HepG2 (cell line): ENCODE measurements around the gene SYNPO. TPM values are rescaled to one million over a fixed set of nuclear protein-coding genes. Genes with fewer than 3 reads are reported as not detected.
A peak's percentile ranks its signal among the peaks of the same experiment; 100 is the strongest.

Source experiments
- AKAP8 ChIP-seq: sonication (generic); formaldehyde crosslinking; IDR thresholded peaks from 2 replicates; pipeline ENCODE4 v1.5.1; 2020; ENCODE audit warnings: mild to moderate bottlenecking, missing genetic modification reagents
- ATF6 ChIP-seq: sonication (generic); formaldehyde crosslinking; conservative IDR thresholded peaks from 2 replicates; pipeline ENCODE4 v1.4.0; 2020; ENCODE audit warnings: missing genetic modification reagents
- EED ChIP-seq: sonication (generic); formaldehyde crosslinking; IDR thresholded peaks from 2 replicates; pipeline ENCODE4 v1.5.0; 2020; ENCODE audit warnings: mild to moderate bottlenecking, missing genetic modification reagents
- FOXO1 ChIP-seq: sonication (generic); formaldehyde crosslinking; IDR thresholded peaks from 2 replicates; pipeline ENCODE4 v1.4.0; 2020; ENCODE audit warnings: missing genetic modification reagents
- HOXA3 ChIP-seq: sonication (generic); formaldehyde crosslinking; IDR thresholded peaks from 2 replicates; pipeline ENCODE4 v1.5.0; 2020; ENCODE audit warnings: missing genetic modification reagents
- HOXD1 ChIP-seq: sonication (generic); formaldehyde crosslinking; IDR thresholded peaks from 2 replicates; pipeline ENCODE4 v1.5.0; 2020; ENCODE audit warnings: missing genetic modification reagents
- MED13 ChIP-seq: sonication (generic); formaldehyde crosslinking; IDR thresholded peaks from 2 replicates; pipeline ENCODE4 v1.5.0; 2020; ENCODE audit warnings: missing genetic modification reagents
- NPAS2 ChIP-seq: sonication (generic); formaldehyde crosslinking; IDR thresholded peaks from 2 replicates; pipeline ENCODE4 v1.8.0; 2022; ENCODE audit warnings: mild to moderate bottlenecking, missing genetic modification reagents, borderline replicate concordance
- PHF8 ChIP-seq: sonication (generic); formaldehyde crosslinking; IDR thresholded peaks from 2 replicates; pipeline ENCODE4 v1.5.0; 2020; ENCODE audit warnings: missing genetic modification reagents
- RNF219 ChIP-seq: sonication (generic); formaldehyde crosslinking; IDR thresholded peaks from 2 replicates; pipeline ENCODE4 v1.5.0; 2020; ENCODE audit warnings: mild to moderate bottlenecking, missing genetic modification reagents
- SIX4 ChIP-seq: sonication (generic); formaldehyde crosslinking; IDR thresholded peaks from 2 replicates; pipeline ENCODE4 v1.4.0; 2020; ENCODE audit warnings: missing genetic modification reagents
- SSRP1 ChIP-seq: IDR thresholded peaks from 2 replicates; pipeline ENCODE4 v1.6.1; 2016; ENCODE audit warnings: control low read depth
- STAG1 ChIP-seq: sonication (generic); formaldehyde crosslinking; IDR thresholded peaks from 2 replicates; pipeline ENCODE4 v1.4.0; 2020; ENCODE audit warnings: missing genetic modification reagents
- TBX3 ChIP-seq: fragments of 450-650 bp; IDR thresholded peaks from 2 replicates; pipeline ENCODE4 v1.6.1; 2017; ENCODE audit warnings: antibody characterized with exemption, mild to moderate bottlenecking, inconsistent platforms, borderline replicate concordance
- ZBTB42 ChIP-seq: sonication (generic); formaldehyde crosslinking; IDR thresholded peaks from 2 replicates; pipeline ENCODE4 v1.5.0; 2020; ENCODE audit warnings: mild to moderate bottlenecking, missing genetic modification reagents
- ZMAT5 ChIP-seq: sonication (generic); formaldehyde crosslinking; IDR thresholded peaks from 2 replicates; pipeline ENCODE4 v1.5.0; 2020; ENCODE audit warnings: mild to moderate bottlenecking, low read depth, missing genetic modification reagents, borderline replicate concordance
- ZNF292 ChIP-seq: sonication (generic); formaldehyde crosslinking; IDR thresholded peaks from 2 replicates; pipeline ENCODE4 v1.8.1; 2022; ENCODE audit warnings: mild to moderate bottlenecking, low read depth, missing genetic modification reagents, borderline replicate concordance
- ZNF317 ChIP-seq: sonication (generic); formaldehyde crosslinking; IDR thresholded peaks from 2 replicates; pipeline ENCODE4 v1.5.0; 2020; ENCODE audit warnings: mild to moderate bottlenecking, missing genetic modification reagents
- ZNF354B ChIP-seq: sonication (generic); formaldehyde crosslinking; IDR thresholded peaks from 2 replicates; pipeline ENCODE4 v1.8.0; 2022; ENCODE audit warnings: mild to moderate bottlenecking, missing genetic modification reagents
- ZNF362 ChIP-seq: sonication (generic); formaldehyde crosslinking; IDR thresholded peaks from 2 replicates; pipeline ENCODE4 v1.4.0; 2020; ENCODE audit warnings: missing genetic modification reagents, mild to moderate bottlenecking, borderline replicate concordance
- ZNF501 ChIP-seq: sonication (generic); formaldehyde crosslinking; IDR thresholded peaks from 2 replicates; pipeline ENCODE4 v1.5.1; 2020; ENCODE audit warnings: mild to moderate bottlenecking, moderate library complexity, missing genetic modification reagents
- ZNF576 ChIP-seq: sonication (generic); formaldehyde crosslinking; IDR thresholded peaks from 2 replicates; pipeline ENCODE4 v1.4.0; 2020; ENCODE audit warnings: mild to moderate bottlenecking, missing genetic modification reagents
- ZNF772 ChIP-seq: sonication (generic); formaldehyde crosslinking; IDR thresholded peaks from 2 replicates; pipeline ENCODE4 v1.5.0; 2020; ENCODE audit warnings: mild to moderate bottlenecking, missing genetic modification reagents
- ZNF773 ChIP-seq: sonication (generic); formaldehyde crosslinking; IDR thresholded peaks from 2 replicates; pipeline ENCODE4 v1.4.0; 2020; ENCODE audit warnings: missing genetic modification reagents, borderline replicate concordance
- ZNF777 ChIP-seq: sonication (generic); formaldehyde crosslinking; IDR thresholded peaks from 2 replicates; pipeline ENCODE4 v1.4.0; 2020; ENCODE audit warnings: missing genetic modification reagents
- polyA plus RNA-seq, 8 experiments: library from polyadenylated mRNA; depleted of rRNA in 3 of 8; stranded (reverse) in 7 of 8; unstranded in 1 of 8; fragments of >200 nt; fragmentation: Illumina TruSeq in 4 of 8; extraction: Trizol in 4 of 8; gene quantifications; 2 replicates each; pipeline versions ENCODE4 v1.2.1 to v1.2.3, GENCODE V29; 2011 to 2016; ENCODE audit warnings: low read depth in 4 of 8, missing spikeins in 1 of 8, mixed read lengths in 1 of 8; ENCODE audit not compliant: insufficient read depth in 1 of 8
- total RNA-seq, 5 experiments: library from RNA; depleted of rRNA; stranded (reverse); fragments of >200 nt; fragmentation: Illumina TruSeq; extraction: Trizol; gene quantifications; 2 replicates each; pipeline ENCODE4 v1.2.3, GENCODE V29; 2016; ENCODE audit warnings: low read depth in 1 of 5

The SYNPO gene
- total and polyA plus RNA-seq, 2 of the 13 experiments (the other 11 are each of a cell fraction or from before 2014, with no cell fraction given), result 0.09 to 0.30 TPM

- TF ChIP-seq ZNF362 (no peak), PHF8 (peak; percentile 28; the same call in 1 of the 2 replicates), ZNF354B (CRISPR knock-in tag) (no peak), ZNF576 (CRISPR knock-in tag) (no peak), SSRP1 (no peak), ATF6 (no peak), TBX3 (no peak), ZNF292 (CRISPR knock-in tag) (no peak), ZMAT5 (no peak), RNF219 (CRISPR knock-in tag) (no peak), EED (no peak), ZNF772 (CRISPR knock-in tag) (peak; percentile 54; the same call in 1 of the 2 replicates), FOXO1 (CRISPR knock-in tag) (no peak), STAG1 (CRISPR knock-in tag) (peak; percentile 80), ZNF777 (CRISPR knock-in tag) (peak; percentile 97), NPAS2 (CRISPR knock-in tag) (no peak), HOXA3 (CRISPR knock-in tag) (peak; percentile 34; the same call in 1 of the 2 replicates), AKAP8 (CRISPR knock-in tag) (no peak), MED13 (CRISPR knock-in tag) (no peak), ZNF501 (CRISPR knock-in tag) (peak; percentile 77), HOXD1 (CRISPR knock-in tag) (0 out of 2 replicates have a peak, but pooled peaks have one; percentile 25), ZBTB42 (CRISPR knock-in tag) (0 out of 2 replicates have a peak, but pooled peaks have one; percentile 75), ZNF317 (no peak), ZNF773 (CRISPR knock-in tag) (no peak), SIX4 (CRISPR knock-in tag) (no peak)
Observed at GRCh38 chr5:150656191-150657132, 16.0 kb downstream of the SYNPO start (continued).
